NCI-H510A treated with DMSO at 0.1 percent for 48 hours (cell line): ENCODE results near the gene SNTA1.
"Not testable (repeated sequence)": the region's sequence is repeated elsewhere in the genome, so short reads cannot be mapped to it uniquely, and the experiment has no call there.

Experiments
- DNase-seq: peaks from one replicate; lab custom pipeline; 2025; lab: John Stamatoyannopoulos, UW

The SNTA1 gene

DNA sequence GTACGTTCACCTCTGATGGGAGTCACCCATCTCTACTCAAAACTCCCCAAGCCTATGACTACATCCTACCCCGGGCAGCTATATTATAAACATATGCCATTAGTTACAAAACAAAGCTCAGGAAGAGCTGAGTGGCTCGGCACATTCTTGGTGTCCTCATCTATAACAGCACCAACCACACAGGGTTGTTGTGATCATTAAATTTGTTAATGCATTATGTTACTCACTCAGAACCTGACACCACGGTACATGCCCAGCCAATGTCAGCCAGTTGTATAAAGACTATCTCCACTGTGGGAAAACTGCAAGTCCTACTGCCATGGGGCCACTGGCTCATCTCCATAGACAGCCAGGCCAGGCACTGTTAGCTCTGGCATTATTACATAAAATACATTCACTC is 50.0 kb downstream of the SNTA1 start:
- no peak for DNase-seq

DNA sequence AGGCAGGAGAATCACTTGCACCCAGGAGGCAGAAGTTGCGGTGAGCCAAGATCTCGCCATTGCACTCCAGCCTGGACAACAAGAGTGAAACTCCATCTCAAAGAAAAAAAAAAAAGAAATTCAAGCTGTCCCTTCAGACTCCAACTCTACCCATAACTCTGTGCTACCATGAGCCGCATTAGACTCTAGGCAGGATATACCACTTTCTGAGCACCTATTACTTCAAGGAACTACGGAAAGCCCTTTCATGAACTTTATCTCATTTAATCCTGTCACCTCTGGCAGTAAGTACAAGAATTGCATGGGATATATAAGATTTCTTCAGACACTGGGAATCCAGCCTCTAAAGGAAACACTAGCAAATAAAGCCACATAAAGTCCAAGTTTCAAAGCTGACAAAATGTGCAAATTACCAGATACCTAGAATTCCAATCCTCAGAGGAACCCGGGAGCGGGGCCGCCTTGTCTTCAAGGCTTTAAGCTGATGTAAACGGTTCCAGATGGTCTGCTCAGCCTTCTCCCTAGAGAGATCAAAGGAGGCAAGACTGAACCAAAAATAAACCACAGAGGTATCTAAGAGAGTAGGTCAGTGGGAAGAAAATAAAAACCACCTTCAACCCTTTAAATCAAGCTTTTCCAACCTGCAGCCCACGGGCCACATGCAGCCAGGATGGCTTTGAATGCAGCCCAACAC is 51.7 kb downstream of the SNTA1 start:
- DNase-seq, result no peak

DNA sequence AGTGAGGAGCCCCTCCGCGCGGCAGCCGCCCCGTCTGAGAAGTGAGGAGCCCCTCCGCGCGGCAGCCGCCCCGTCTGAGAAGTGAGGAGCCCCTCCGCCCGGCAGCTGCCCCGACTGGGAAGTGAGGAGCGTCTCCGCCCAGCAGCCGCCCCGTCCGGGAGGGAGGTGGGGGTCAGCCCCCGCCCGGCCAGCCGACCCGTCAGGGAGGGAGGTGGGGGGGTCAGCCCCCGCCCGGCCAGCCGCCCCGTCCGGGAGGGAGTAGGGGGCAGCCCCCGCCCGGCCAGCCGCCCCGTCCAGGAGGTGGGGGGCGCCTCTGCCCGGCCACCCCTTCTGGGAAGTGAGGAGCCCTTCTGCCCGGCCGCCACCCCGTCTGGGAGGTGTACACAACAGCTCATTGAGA is 54.2 kb downstream of the SNTA1 start:
- DNase-seq, result not testable (repeated sequence)

DNA sequence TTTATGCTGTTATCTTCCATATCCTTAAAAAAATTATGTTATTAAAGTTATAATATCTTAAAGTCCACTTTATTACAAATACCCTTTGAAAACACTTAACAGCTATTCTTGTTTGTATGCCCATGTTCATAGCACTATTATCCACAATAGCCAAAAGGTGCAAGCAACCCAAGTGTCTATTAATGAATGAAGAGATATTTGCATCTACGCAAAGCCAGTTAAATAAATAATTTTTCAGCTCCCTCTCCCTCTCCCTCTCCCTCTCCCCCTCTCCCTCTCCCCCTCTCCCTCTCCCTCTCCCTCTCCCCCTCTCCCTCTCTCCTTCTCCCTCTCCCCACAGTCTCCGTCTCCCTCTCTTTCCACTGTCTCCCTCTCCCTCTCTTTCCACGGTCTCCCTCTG is 55.3 kb downstream of the SNTA1 start:
- DNase-seq, result no peak

DNA sequence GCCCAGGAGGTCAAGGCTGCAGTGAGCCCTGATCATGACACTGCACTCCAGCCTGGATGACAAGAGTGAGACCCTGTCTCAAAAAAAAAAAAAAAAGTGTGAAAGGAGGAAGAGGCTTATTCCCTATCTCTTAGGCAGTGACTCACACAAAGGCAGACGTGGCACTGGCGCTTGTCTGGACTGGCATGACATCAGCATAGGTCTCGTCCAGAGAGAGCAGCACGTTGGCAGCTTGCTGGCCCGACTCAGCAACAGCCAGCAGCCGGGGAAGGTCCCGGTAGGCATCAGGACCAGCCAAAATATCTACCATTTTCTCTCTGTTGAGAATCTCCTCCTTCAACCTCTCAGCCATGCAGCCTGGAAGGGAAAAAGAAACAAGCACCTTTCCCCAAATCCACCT is 56.4 kb downstream of the SNTA1 start:
- no peak for DNase-seq

DNA sequence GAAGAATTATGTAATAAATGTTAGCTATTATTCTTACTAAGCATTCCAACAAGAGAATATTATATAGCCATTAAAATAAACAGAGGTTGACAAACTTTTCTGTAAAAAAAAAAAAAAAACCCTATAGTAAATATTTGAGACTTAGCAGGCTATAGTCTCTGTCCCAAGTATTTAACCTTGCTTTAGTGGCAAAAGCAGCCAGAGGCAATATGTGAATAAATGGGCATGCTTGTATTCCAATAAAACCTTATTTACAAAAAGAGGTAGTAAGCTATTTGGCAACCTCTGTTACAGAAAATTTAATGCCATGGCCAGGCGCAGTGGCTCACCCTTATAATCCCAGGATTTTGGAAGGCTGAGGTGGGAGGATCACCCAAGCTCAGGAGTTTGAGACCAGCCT is 56.9 kb downstream of the SNTA1 start:
- no peak for DNase-seq

DNA sequence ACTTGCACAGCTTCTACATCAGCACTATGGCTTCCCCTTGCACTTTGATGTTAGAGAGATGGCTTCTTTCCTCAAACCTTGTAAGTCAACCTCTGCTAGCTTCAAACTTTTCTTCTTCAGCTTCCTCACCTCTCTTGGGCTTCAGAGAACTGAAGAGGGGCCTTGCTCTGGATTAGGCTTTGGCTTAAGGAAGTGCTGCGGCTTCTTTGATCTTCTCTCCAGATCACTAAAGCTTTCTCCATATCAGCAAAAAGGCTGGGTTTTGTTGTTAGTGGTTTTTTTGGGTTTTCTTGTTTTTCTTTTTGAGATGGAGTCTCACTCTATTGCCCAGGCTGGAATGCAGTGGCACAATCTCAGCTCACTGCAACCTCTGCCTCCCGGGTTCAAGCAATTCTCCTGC is 66.2 kb downstream of the SNTA1 start:
- no peak for DNase-seq

DNA sequence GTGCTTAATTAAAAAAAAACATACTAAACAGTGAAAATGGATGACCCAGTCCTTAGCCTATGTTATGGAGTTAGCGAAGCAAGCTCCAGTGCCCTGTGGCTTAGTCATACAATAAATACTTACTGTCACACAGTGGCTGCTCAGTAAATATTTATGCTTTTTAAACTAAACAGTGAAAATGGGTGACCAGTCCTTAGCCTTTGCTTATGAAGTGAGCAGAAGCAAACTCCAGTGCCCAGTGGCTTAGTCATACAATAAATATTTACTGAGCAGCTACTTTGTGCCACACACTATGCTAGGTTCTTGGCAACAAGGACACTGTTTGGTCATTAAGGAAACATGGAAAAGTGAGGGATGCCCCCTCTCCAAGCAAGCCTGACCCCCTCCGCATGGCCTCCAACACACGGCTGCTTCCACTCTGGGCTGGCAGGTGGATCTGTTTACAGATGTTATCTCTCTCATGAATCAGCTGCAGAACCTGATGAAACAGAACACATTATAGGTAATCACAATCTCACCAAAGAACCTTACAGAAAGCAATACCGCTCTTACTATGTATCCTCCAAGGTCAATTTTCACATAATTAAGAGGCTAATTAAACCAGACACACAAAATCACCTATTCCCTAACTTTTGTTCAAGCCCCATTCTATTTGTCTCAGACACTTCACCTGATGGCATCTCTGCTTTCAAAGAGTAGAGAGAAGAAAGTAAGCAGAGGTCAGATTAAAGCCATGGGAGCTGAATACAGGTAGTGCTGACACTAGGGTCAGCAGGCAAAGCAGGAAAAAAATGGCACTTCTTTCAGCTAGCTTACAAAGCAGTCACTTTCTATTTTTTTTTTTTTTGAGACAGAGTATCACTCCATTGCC is 69.6 kb downstream of the SNTA1 start:
- DNase-seq, result peak; percentile 86

DNA sequence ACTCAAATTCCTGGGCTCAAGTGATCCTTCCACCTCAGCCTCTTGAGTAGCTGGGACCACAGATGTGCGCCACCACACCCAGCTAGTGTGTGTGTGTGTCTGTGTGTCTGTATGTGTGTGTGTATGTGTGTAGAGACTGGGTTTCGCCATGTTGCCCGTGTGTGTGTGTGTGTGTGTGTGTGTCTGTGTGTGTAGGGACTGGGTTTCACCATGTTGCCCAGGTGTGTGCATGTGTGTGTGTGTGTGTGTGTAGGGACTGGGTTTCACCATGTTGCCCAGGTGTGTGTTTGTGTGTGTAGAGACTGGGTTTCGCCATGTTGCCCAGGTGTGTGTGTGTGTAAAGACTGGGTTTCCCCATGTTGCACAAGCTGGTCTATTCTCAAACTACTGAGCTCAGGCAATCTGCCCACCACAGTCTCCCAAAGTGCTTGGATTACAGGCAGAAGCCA is 70.5 kb downstream of the SNTA1 start:
- no peak for DNase-seq

DNA sequence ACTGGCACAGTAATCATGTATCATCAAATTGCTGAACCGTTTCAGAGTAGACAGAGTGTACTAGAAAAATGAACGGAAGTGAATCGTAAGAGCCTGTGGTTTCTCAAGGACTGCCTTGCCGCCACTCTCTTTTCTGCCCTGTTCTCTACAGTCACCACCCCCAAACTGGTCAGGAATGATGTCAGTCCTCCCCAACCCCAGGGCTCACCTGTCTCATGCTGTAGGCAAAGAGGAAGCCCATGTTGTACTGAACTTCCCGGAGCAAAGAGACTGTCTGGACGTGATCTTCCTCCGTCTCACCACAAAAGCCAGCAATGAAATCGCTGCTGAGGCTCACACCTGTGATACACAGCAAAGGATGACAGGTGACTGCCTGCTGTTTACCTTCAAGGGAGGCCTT is 73.3 kb downstream of the SNTA1 start:
- DNase-seq, result peak; percentile 67

DNA sequence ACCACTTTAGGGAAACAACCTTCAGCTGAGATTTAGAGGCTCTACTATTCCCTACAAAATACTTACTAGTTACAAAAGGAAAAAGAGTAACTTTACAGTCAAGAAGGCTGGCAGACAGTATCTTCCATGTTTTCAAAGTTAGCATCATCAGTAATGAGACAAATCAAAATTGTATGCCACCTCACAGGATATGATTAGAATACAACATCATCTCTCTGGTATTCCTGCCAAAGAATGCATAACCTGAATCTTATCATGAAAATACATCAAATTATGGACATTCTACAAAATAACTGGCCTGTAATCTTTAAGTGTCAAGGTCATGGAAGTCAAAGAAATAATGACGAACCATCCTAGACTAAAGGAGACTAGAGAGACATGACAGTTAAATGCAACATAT is 80.7 kb downstream of the SNTA1 start:
- no peak for DNase-seq

DNA sequence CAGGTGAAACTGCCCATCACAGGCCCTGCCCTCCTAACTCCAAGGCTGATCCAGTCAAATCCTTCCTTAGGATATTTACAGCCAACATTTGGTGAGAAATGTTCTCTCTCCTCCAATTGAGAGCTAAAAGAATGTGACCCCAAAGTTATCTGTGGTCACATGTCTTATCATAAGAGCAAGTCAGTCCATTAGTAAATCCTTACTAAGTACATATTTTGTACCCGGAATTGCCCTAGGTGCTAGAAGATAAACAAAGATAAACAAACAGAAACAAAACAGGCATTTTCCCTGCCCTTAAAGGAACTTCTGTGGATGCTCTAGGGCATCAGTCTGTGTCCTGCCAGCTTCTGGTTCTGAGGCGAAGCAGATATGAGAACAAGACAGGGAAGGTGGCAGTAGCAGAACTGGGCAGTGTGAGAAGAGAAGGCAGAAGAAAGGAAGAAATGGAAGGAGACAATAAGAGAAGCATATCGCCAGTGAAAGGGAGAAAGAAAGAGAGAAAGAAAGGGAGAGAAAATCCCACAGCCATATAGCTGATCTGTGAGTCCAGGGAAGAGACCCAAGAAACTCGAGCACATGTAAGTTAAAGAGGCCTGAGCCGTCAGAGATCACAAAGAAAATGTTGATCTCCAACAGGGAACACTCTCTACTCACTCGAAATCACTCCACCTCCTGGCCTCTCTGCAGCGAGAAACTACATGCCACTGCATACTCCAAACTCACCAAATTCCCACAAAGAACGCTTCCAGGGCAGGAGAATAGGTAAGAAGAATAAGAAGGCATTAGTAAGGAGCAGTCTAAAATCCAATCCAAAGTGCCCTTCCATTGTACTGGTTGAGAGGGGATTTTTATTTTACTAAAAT is 83.9 kb downstream of the SNTA1 start:
- DNase-seq, result no peak
